ENCODE results near the gene KIAA0232.

The KIAA0232 gene

GRCh38 chr4:6925357-6925836 lies 142.9 kb downstream of the KIAA0232 start:
- no peak for DNase-seq

GRCh38 chr4:6926081-6926480 lies 143.6 kb downstream of the KIAA0232 start:
- DNase-seq = no peak

- peak; percentile 80 to 85 for DNase-seq
These were observed 144.4 kb downstream of the KIAA0232 start for GRCh38 chr4:6926681-6927478.

GRCh38 chr4:6928081-6928480 lies 145.6 kb downstream of the KIAA0232 start:
- no peak for DNase-seq

GRCh38 chr4:6929339-6929811 lies 146.8 kb downstream of the KIAA0232 start:
- no peak for DNase-seq

GRCh38 chr4:6929812-6930464 lies 147.4 kb downstream of the KIAA0232 start:
- no peak for DNase-seq

GRCh38 chr4:6932475-6932874 lies 149.9 kb downstream of the KIAA0232 start:
- no peak for DNase-seq

GRCh38 chr4:6932918-6933317 lies 150.4 kb downstream of the KIAA0232 start:
- DNase-seq = no peak
